Measurements from ENCODE around the gene TSACC.

Gene TSACC

DNA sequence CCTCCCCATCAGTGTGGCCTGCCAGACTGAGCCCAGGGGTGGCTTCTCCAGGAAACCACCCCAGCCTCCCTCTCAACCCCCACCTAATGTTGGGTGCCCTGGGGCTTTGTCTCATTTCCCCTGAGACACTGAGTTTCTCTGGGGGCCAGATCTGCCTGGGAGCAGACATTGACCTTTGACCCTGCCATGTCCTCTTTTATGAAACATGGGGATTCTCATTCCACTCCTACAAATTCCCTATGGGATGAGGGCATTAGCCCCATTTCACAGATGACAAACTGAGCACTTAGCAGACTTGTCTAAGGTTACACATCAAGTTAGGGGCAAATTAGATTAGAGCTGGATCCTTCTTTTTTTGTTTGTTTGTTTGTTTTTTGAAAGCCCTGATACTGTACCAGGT is 54.8 kb downstream of the TSACC start:
- DNase-seq (ENCODE audit: low read depth in 2 of 2): no peak

DNA sequence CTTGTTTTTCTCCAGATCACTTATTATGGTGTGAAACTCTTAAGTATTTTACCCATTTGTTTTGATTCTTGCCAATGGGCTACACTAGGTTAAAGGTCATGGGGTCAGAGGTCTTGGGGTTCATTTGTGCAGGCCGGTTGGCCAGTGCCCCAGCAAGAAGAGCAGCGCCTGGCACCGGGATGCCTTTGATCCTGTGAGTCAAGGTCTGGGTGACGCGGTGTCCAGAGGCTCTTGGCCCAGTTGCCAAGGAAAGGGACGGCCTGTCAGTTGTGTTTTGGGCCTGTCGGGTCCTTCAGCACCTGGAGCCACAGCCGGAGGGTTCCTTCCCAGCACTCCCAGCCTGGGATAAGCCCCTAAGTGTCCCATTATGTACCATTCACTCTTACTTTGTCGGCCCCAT is 55.8 kb downstream of the TSACC start:
- no peak for DNase-seq (ENCODE audit: low read depth in 2 of 2)

DNA sequence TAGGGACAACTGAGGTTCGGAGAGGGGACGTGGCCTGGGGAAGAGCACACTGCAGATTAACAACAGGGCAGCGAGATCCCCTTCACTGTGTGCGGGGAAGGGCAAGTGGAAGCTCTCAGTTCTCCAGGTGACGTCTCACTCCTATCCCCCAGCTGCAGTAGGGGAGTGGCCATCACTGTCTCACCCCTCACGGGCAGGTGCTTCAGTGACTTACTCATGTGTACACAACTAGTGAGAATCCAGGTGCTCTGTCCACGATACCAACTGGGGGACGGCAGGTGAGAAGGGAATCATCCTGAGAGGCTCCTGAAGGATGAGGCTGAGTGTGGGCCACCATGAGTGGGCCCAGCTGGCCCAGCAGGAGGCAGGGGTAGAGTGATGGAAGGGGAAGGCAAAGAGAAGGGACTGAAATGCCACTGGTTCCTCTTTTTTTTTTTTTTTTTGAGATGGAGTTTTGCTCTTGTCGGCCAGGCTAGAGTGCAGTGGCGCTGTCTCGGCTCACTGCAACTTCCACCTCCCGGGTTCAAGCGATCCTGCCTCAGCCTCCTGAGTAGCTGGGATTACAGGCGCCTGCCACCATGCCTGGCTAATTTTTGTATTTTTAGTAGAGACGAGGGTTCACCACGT is 56.6 kb downstream of the TSACC start:
- no peak for DNase-seq (ENCODE audit: low read depth in 2 of 2)

Measured in stimulated activated CD4-positive, alpha-beta T cell treated with anti-CD3 and anti-CD28 coated beads, Interleukin-4, amount 100 ng/mL, for 48 hours (primary cell).